A673 (cell line): Measurements from ENCODE around the gene ACSBG1. TPM values are rescaled to one million over a fixed set of nuclear protein-coding genes. Genes with fewer than 3 reads are reported as not detected.
A peak's percentile ranks its signal among the peaks of the same experiment; 100 is the strongest.

Source experiments
- BruUV-seq: library from RNA; stranded (reverse); fragments of 400-500 nt; replicated peaks from 2 replicates; lab custom pipeline; 2021; lab: Mats Ljungman, UMichigan
- CTCF ChIA-PET: fragments of 300-600 bp; sonication (Branson Sonifier 250); formaldehyde crosslinking; loops from one replicate; lab custom pipeline; 2022; ENCODE audit warnings: antibody characterized with exemption; lab: Charles Lee
- POLR2A ChIA-PET: fragments of 300-600 bp; sonication (Branson Sonifier 250); formaldehyde crosslinking; loops from one replicate; lab custom pipeline; 2022; ENCODE audit warnings: antibody characterized with exemption; ENCODE audit not compliant: low non-redundant PET; lab: Charles Lee
- DNase-seq: peaks from one replicate; pipeline ENCODE4 v3.0.0-alpha.2; 2015; ENCODE audit warnings: low spot score
- H3K27ac ChIP-seq: fragments of 200-600 bp; sonication (generic); 2 replicates; pipeline ENCODE4 v1.5.1; 2016; ENCODE audit warnings: mixed run types, low read depth, mild to moderate bottlenecking, mixed read lengths, antibody characterized with exemption, low read length; ENCODE audit not compliant: poor library complexity, severe bottlenecking
- H3K27me3 ChIP-seq: fragments of 200-600 bp; sonication (generic); replicated peaks from 2 replicates; pipeline ENCODE4 v1.6.1; 2017; ENCODE audit warnings: mixed run types, low read depth, mild to moderate bottlenecking, mixed read lengths, antibody characterized with exemption, low read length; ENCODE audit not compliant: insufficient read depth, poor library complexity
- H3K36me3 ChIP-seq: fragments of 200-600 bp; sonication (generic); 2 replicates; pipeline ENCODE4 v1.6.1; 2016; ENCODE audit warnings: mixed run types, mild to moderate bottlenecking, mixed read lengths, antibody characterized with exemption, low read length; ENCODE audit not compliant: insufficient read depth, poor library complexity, severe bottlenecking
- H3K4me1 ChIP-seq: fragments of 200-600 bp; sonication (generic); 2 replicates; pipeline ENCODE4 v1.6.1; 2017; ENCODE audit warnings: mixed run types, mild to moderate bottlenecking, mixed read lengths, antibody characterized with exemption, low read length; ENCODE audit not compliant: insufficient read depth, poor library complexity, severe bottlenecking
- H3K4me3 ChIP-seq: fragments of 200-600 bp; sonication (generic); 2 replicates; pipeline ENCODE4 v1.5.1; 2016; ENCODE audit warnings: low read depth, mixed run types, mild to moderate bottlenecking, mixed read lengths, low read length; ENCODE audit not compliant: poor library complexity, severe bottlenecking
- H3K9me3 ChIP-seq: fragments of 200-600 bp; sonication (generic); 2 replicates; pipeline ENCODE4 v1.6.1; 2016; ENCODE audit warnings: mixed run types, low read depth, mild to moderate bottlenecking, mixed read lengths, antibody characterized with exemption, low read length; ENCODE audit not compliant: poor library complexity, severe bottlenecking
- CTCF ChIP-seq: fragments of 300-800, 200-600 bp; sonication (generic); conservative IDR thresholded peaks from 2 replicates; pipeline ENCODE4 v1.5.1; 2017; ENCODE audit warnings: low read depth, mild to moderate bottlenecking, antibody characterized with exemption, low read length, moderate library complexity, mixed read lengths
- EZH2 ChIP-seq: fragments of 200-600 bp; sonication (generic); IDR thresholded peaks from 2 replicates; pipeline ENCODE4 v1.6.1; 2017; ENCODE audit warnings: borderline replicate concordance, low read depth, mild to moderate bottlenecking, mixed read lengths, antibody characterized with exemption, low read length; ENCODE audit not compliant: poor library complexity, severe bottlenecking
- intact Hi-C: fragments of 100-400 bp; cut with micrococcal nuclease; formaldehyde crosslinking; loops from one replicate; pipeline ENCODE4 v1.10.0; 2022; ENCODE audit not compliant: unreplicated experiment
- total RNA-seq: library from RNA; stranded (reverse); gene quantifications from 2 replicates; pipeline ENCODE4 v1.2.3, GENCODE V29; 2021

Gene ACSBG1
- total RNA-seq, 1 experiment from 2014 or later, result 0.45 TPM

- ChIA-PET POLR2A (interaction anchor here (0.5 kb wide), 1 partner anchor 17 kb away, joined by 3 read pairs; no protein-coding TSS in a partner anchor), CTCF (no interaction called here)
- intact Hi-C loops, result no loop called here
- no TSS peak for BruUV-seq
- TF ChIP-seq CTCF, result no peak
- no peak for TF ChIP-seq EZH2
- Histone ChIP-seq H3K27ac (no peak overlapping the region), H3K27me3 (no peaks in the 10 kb centered on the region), H3K4me1 (no peaks in the 10 kb centered on the region), H3K4me3 (no peak overlapping the region), H3K9me3 (no peaks in the 10 kb centered on the region), H3K36me3 (no peaks in the 10 kb centered on the region)
- no peak for DNase-seq
Measured at GRCh38 chr15:78266229-78266628, 31.9 kb upstream of the ACSBG1 start.

- BruUV-seq, result no TSS peak
- CTCF ChIA-PET, result interaction anchor here (0.5 to 0.6 kb wide), 2 partner anchors 9 to 332 kb away, joined by 3 to 4 read pairs; no protein-coding TSS in a partner anchor
- Histone ChIP-seq H3K27me3 (no peaks in the 10 kb centered on the region), H3K9me3 (no peaks in the 10 kb centered on the region), H3K4me1 (no peaks in the 10 kb centered on the region), H3K27ac (no peak overlapping the region), H3K4me3 (no peak overlapping the region), H3K36me3 (no peaks in the 10 kb centered on the region)
- TF ChIP-seq CTCF (no peak), EZH2 (no peak)
- DNase-seq, result no peak
- intact Hi-C loops, result no loop called here
- POLR2A ChIA-PET, result no interaction called here
Measured at GRCh38 chr15:78265752-78266224, 31.4 kb upstream of the ACSBG1 start.

- ChIA-PET CTCF (interaction anchor here (0.5 kb wide), 1 partner anchor 332 kb away, joined by 3 read pairs; no protein-coding TSS in a partner anchor), POLR2A (no interaction called here)
- Histone ChIP-seq H3K9me3 (no peaks in the 10 kb centered on the region), H3K36me3 (no peaks in the 10 kb centered on the region), H3K4me1 (no peaks in the 10 kb centered on the region), H3K27me3 (no peaks in the 10 kb centered on the region), H3K4me3 (peak overlapping the region; percentile 48), H3K27ac (no peak overlapping the region)
- TF ChIP-seq EZH2, result no peak
- 0 out of 2 replicates have a peak, but pooled peaks have one; percentile 2 for TF ChIP-seq CTCF
- intact Hi-C loops, result no loop called here
- BruUV-seq, result no TSS peak
- DNase-seq, result no peak
Measured at GRCh38 chr15:78265137-78265460, 30.7 kb upstream of the ACSBG1 start.
